Cardiac muscle cell (in vitro differentiated cells and primary cell): ENCODE measurements around the gene SLC19A2. TPM values are rescaled to one million over a fixed set of nuclear protein-coding genes. Genes with fewer than 3 reads are reported as not detected.

Experiments
- DNase-seq, 2 donors: peaks; one replicate each; pipeline versions ENCODE4 v3.0.0 to v3.0.0-alpha.2; 2010 to 2017; ENCODE audit warnings: low read depth in 1 of 2, low spot score in 1 of 2
- H3K27ac ChIP-seq: fragments of 200-600 bp; sonication (generic); 2 replicates; pipeline ENCODE4 v1.5.1; 2016
- H3K27me3 ChIP-seq: fragments of 200-600 bp; sonication (generic); 2 replicates; pipeline ENCODE4 v1.6.0; 2016; ENCODE audit warnings: control low read depth
- H3K36me3 ChIP-seq: fragments of 200-600 bp; sonication (generic); 2 replicates; pipeline ENCODE4 v1.5.1; 2016; ENCODE audit warnings: control low read depth
- H3K4me1 ChIP-seq: fragments of 200-600 bp; sonication (generic); 2 replicates; pipeline ENCODE4 v1.8.1; 2017; ENCODE audit warnings: low read depth, mild to moderate bottlenecking, mixed run types
- H3K4me3 ChIP-seq: fragments of 200-600 bp; sonication (generic); 2 replicates; pipeline ENCODE4 v1.5.1; 2016; ENCODE audit warnings: mild to moderate bottlenecking
- H3K9me3 ChIP-seq: fragments of 200-600 bp; sonication (generic); 2 replicates; pipeline ENCODE4 v1.5.1; 2017; ENCODE audit warnings: low read depth, mild to moderate bottlenecking, control low read depth
- CTCF ChIP-seq: IDR thresholded peaks from 2 replicates; pipeline ENCODE4 v1.5.1; 2012; ENCODE audit warnings: low read depth, mild to moderate bottlenecking, low read length
- polyA plus RNA-seq: library from polyadenylated mRNA; unstranded; fragments of >200 nt; fragmentation: Nextera tagmentation; extraction: Ambion mirVana; gene quantifications from 2 replicates; pipeline ENCODE4 v1.2.1, GENCODE V29; 2016
- total RNA-seq: library from RNA; depleted of rRNA; stranded (reverse); fragments of >200 nt; gene quantifications from 2 replicates; pipeline ENCODE4 v1.2.3, GENCODE V29; 2016

Gene SLC19A2
- total and polyA plus RNA-seq, 2 experiments from 2014 or later, result 8.8 to 18.6 TPM

GRCh38 chr1:169468982-169469381, 16.8 kb downstream of the SLC19A2 start:
- Histone ChIP-seq H3K9me3 (no peaks in the 10 kb centered on the region), H3K4me3 (no peak overlapping the region), H3K27ac (no peak overlapping the region), H3K4me1 (no peaks in the 10 kb centered on the region), H3K27me3 (no peaks in the 10 kb centered on the region), H3K36me3 (peaks cover 22% of the 10 kb centered on the region)
- DNase-seq, result no peak
- no peak for TF ChIP-seq CTCF

GRCh38 chr1:169466259-169467230, 19.2 kb downstream of the SLC19A2 start:
- no peak overlapping the region for H3K4me3 ChIP-seq
- TF ChIP-seq CTCF, result peak; percentile 40
- H3K4me1 ChIP-seq, result no peaks in the 10 kb centered on the region
- no peaks in the 10 kb centered on the region for H3K9me3 ChIP-seq
- H3K27me3 ChIP-seq, result no peaks in the 10 kb centered on the region
- peaks cover 19% of the 10 kb centered on the region for H3K36me3 ChIP-seq
- DNase-seq, result peak; percentile 16 to 72
- no peak overlapping the region for H3K27ac ChIP-seq

- TF ChIP-seq CTCF, result no peak
- H3K36me3 ChIP-seq, result peaks cover 19% of the 10 kb centered on the region
Observed at GRCh38 chr1:169465281-169465680, 20.5 kb downstream of the SLC19A2 start.

GRCh38 chr1:169462385-169462784, 23.4 kb downstream of the SLC19A2 start:
- DNase-seq, result no peak
- Histone ChIP-seq H3K36me3 (no peaks in the 10 kb centered on the region), H3K4me1 (no peaks in the 10 kb centered on the region), H3K27me3 (peaks cover 3% of the 10 kb centered on the region), H3K9me3 (no peaks in the 10 kb centered on the region), H3K4me3 (no peak overlapping the region), H3K27ac (no peak overlapping the region)
- TF ChIP-seq CTCF, result no peak

More at GRCh38 chr1:169465281-169465680, 20.5 kb downstream of the SLC19A2 start:
- H3K4me3 ChIP-seq, result no peak overlapping the region
- H3K9me3 ChIP-seq, result no peaks in the 10 kb centered on the region
- peaks cover under 1% of the 10 kb centered on the region for H3K27me3 ChIP-seq
- H3K27ac ChIP-seq, result no peak overlapping the region
- DNase-seq, result no peak
- no peaks in the 10 kb centered on the region for H3K4me1 ChIP-seq

- Histone ChIP-seq H3K9me3 (no peaks in the 10 kb centered on the region), H3K27me3 (peaks cover 3% of the 10 kb centered on the region), H3K27ac (no peak overlapping the region), H3K4me3 (no peak overlapping the region), H3K36me3 (no peaks in the 10 kb centered on the region), H3K4me1 (no peaks in the 10 kb centered on the region)
- DNase-seq, result no peak
- no peak for TF ChIP-seq CTCF
Observed at GRCh38 chr1:169461390-169462000, 24.2 kb downstream of the SLC19A2 start.
